ENCODE results near the gene ESRRB. TPM values are rescaled to one million over a fixed set of nuclear protein-coding genes. Genes with fewer than 3 reads are reported as not detected.

The ESRRB gene
- total and polyA plus RNA-seq, 8 donors: 0.58 to 4.6 (median 3.8) TPM; not detected in 2

GRCh38 chr14:76419399-76419798 is 43.5 kb downstream of the ESRRB start:
- H3K27me3 ChIP-seq: peaks cover 0 to 48% (median 0%) of the 10 kb centered on the region in 3 donors
- WGBS, 5 donors: 48 to 67% (median 59%) methylated on average over 3 of the region's 3 CpGs
- no peaks in the 10 kb centered on the region for H3K9me3 ChIP-seq
- no peaks in the 10 kb centered on the region for H3K36me3 ChIP-seq
- intact Hi-C loops (cut with DNase I; ENCODE audit: low total_unique reads): no loop called here
- TF ChIP-seq POLR2AphosphoS5 (IDR thresholded peaks at IDR 0.05) (no peak), CTCF (IDR thresholded peaks at IDR 0.05) (no peak), POLR2A (IDR thresholded peaks at IDR 0.05) (no peak), EP300 (IDR thresholded peaks at IDR 0.05) (no peak)
- no peaks in the 10 kb centered on the region for H3K4me1 ChIP-seq
- DNase-seq: no peak
- no peak overlapping the region for H3K27ac ChIP-seq
- no peak overlapping the region for H3K4me3 ChIP-seq

- 47 to 66% (median 52%) methylated on average over 4 of the region's 4 CpGs for WGBS, 5 donors
- H3K27ac ChIP-seq: no peak overlapping the region
- intact Hi-C loops (cut with DNase I; ENCODE audit: low total_unique reads): no loop called here
Measured at GRCh38 chr14:76420827-76421226, 44.9 kb downstream of the ESRRB start.

GRCh38 chr14:76421662-76422061 is 45.7 kb downstream of the ESRRB start:
- 41 to 60% (median 46%) methylated on average over 4 of the region's 4 CpGs for WGBS, 5 donors
- Histone ChIP-seq H3K27ac (no peak overlapping the region), H3K27me3 (peaks cover 0 to 42% (median 0%) of the 10 kb centered on the region in 3 donors), H3K4me1 (no peaks in the 10 kb centered on the region), H3K36me3 (no peaks in the 10 kb centered on the region), H3K4me3 (no peak overlapping the region), H3K9me3 (peaks cover 0 to 9% (median 3%) of the 10 kb centered on the region in 4 donors)
- DNase-seq: no peak
- intact Hi-C loops (cut with DNase I; ENCODE audit: low total_unique reads): no loop called here
- TF ChIP-seq POLR2A (IDR thresholded peaks at IDR 0.05) (no peak), EP300 (IDR thresholded peaks at IDR 0.05) (no peak), CTCF (IDR thresholded peaks at IDR 0.05) (no peak), POLR2AphosphoS5 (IDR thresholded peaks at IDR 0.05) (no peak)

More at GRCh38 chr14:76420827-76421226, 44.9 kb downstream of the ESRRB start:
- no peak overlapping the region for H3K4me3 ChIP-seq
- H3K9me3 ChIP-seq: peaks cover 0 to 4% (median under 1%) of the 10 kb centered on the region in 4 donors
- H3K4me1 ChIP-seq: no peaks in the 10 kb centered on the region
- H3K27me3 ChIP-seq: peaks cover 0 to 45% (median 0%) of the 10 kb centered on the region in 3 donors
- TF ChIP-seq EP300 (IDR thresholded peaks at IDR 0.05) (no peak), POLR2A (IDR thresholded peaks at IDR 0.05) (no peak), POLR2AphosphoS5 (IDR thresholded peaks at IDR 0.05) (no peak), CTCF (IDR thresholded peaks at IDR 0.05) (no peak)
- no peak for DNase-seq
- no peaks in the 10 kb centered on the region for H3K36me3 ChIP-seq

GRCh38 chr14:76422662-76423061 is 46.7 kb downstream of the ESRRB start:
- Histone ChIP-seq H3K27ac (no peak overlapping the region), H3K9me3 (peaks cover 0 to 9% (median 3%) of the 10 kb centered on the region in 4 donors), H3K27me3 (peaks cover 0 to 37% (median 0%) of the 10 kb centered on the region in 3 donors), H3K36me3 (no peaks in the 10 kb centered on the region), H3K4me1 (no peaks in the 10 kb centered on the region), H3K4me3 (no peak overlapping the region)
- intact Hi-C loops (cut with DNase I; ENCODE audit: low total_unique reads): no loop called here
- no peak for DNase-seq
- WGBS, 5 donors: 82 to 94% (median 88%) methylated on average over 7 of the region's 7 CpGs
- no peak for TF ChIP-seq POLR2A (IDR thresholded peaks at IDR 0.05)
- TF ChIP-seq POLR2AphosphoS5 (IDR thresholded peaks at IDR 0.05): no peak

- TF ChIP-seq EP300 (IDR thresholded peaks at IDR 0.05): no peak
- TF ChIP-seq POLR2A (IDR thresholded peaks at IDR 0.05): no peak
- no peak for TF ChIP-seq CTCF (IDR thresholded peaks at IDR 0.05)
- no peak for TF ChIP-seq POLR2AphosphoS5 (IDR thresholded peaks at IDR 0.05)
- Histone ChIP-seq H3K36me3 (no peaks in the 10 kb centered on the region), H3K4me1 (no peaks in the 10 kb centered on the region), H3K9me3 (peaks cover 0 to 9% (median 3%) of the 10 kb centered on the region in 4 donors), H3K27me3 (peaks cover 0 to 37% (median 0%) of the 10 kb centered on the region in 3 donors), H3K4me3 (no peak overlapping the region), H3K27ac (no peak overlapping the region)
- intact Hi-C loops (cut with DNase I; ENCODE audit: low total_unique reads): no loop called here
- no peak for DNase-seq
- 77 to 89% (median 80%) methylated on average over 5 of the region's 5 CpGs for WGBS, 5 donors
Measured at GRCh38 chr14:76423534-76423933, 47.6 kb downstream of the ESRRB start.

Measured in stomach (tissue), 9 donors.